GM19463 (cell line): ENCODE measurements around the gene PNLIPRP3.
"Not testable (repeated sequence)": the region's sequence is repeated elsewhere in the genome, so short reads cannot be mapped to it uniquely, and the experiment has no call there.

Experiments used
- ATAC-seq: cut with Tn5 transposase; IDR thresholded peaks from one replicate; pipeline ENCODE4 v1.9.1; 2021; ENCODE audit warnings: mild to moderate bottlenecking, moderate library complexity; ENCODE audit not compliant: unreplicated experiment

The PNLIPRP3 gene

DNA sequence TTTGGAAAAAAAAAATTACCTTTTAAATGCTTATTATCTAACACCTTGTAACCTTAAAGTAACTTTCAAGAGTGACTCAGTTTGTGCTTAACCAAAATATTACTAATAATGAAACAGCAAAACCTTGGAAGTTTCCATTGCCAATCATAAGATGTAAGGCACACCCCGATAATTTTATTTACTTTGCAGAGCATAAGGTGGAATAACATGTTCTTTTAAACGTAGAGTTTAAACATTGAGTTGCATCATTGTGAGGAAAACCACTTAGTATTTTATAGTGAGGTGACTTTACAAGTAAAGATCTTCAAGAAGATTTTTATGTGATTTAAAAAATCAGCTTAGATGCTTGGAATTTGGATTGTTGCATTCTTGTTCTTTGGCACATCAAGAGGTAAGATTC, at the start of gene PNLIPRP3:
Gene PNLIPRP3 (plus strand): TSS at position 177 of the 400 bp plus-strand sequence. CDS start 166 bp downstream, at position 343.
- ATAC-seq: no peak

DNA sequence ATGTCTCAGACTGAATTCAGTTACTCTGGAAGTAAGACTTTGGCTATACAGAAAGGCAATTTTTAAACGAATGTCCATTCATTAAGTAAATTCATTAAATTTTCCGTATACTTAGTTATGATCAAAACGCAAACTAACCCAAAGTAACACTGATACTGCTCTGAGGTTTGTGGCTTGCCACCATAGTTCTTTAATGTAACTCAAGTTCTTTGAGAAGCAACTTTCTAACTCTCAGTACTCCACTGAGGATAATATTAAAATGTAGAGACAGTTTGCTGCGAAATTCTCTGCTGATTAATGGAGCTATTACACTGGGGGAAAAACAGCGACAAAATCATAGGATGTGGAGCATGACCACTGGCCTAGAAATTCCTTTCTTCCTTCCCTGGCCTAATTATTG, 45.4 kb upstream of the PNLIPRP3 start:
- ATAC-seq: no peak

DNA sequence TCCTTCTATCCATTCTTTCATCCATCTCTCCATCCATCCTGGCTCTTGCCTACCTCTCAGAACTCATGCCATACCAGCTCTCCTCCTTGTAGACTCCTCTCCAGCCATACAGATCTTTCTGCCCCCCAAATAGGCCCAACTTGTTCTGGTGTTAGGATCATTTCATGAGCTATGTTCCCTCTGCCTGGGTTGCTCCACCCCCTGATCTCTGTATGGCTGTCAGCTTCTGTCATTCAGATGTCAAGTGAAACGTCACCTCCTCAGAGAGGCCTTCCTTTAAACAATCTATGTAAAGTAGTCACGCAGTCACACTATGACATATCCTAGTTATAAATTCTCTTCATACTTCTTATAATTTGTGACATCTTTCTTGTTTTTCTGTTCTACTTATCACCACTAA, 42.3 kb upstream of the PNLIPRP3 start:
- no peak for ATAC-seq

DNA sequence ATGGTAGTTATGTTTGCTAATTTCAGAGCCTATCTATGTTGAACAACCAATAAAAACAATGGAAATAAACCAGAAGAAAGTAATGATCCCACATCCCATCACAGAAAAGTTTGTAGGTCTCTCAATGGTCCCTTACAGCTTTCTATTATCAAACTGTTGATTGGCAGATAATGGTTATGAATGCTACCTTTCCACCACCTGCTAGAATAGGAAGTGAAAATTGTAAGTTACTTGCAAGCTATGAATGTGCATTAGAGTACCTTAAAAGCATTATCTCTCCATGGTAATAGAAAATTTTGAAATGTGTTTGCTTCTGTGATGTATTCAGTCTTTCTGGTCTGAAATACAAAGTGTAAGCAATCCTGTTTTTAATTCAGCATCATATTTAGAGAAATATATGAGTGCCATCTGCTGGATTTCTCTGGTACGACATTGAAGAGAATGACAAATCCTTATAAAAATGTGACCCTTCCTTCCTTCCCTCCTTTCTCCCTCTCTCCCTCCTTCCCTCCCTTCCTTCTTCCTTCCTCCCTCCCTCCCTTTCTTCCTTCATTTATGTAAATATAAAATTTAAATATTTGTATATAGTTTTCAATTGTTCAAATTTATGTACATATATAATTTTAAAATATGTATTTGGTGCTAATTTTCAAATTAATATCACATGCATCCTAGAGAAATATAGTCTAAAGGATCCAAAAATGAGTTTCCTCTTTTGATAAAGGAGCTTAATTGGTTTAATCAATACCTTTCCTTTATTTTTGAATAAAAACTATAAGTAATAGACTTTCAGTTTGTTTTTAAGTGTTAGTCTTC, 41.4 kb upstream of the PNLIPRP3 start:
- ATAC-seq: peak; percentile 48

DNA sequence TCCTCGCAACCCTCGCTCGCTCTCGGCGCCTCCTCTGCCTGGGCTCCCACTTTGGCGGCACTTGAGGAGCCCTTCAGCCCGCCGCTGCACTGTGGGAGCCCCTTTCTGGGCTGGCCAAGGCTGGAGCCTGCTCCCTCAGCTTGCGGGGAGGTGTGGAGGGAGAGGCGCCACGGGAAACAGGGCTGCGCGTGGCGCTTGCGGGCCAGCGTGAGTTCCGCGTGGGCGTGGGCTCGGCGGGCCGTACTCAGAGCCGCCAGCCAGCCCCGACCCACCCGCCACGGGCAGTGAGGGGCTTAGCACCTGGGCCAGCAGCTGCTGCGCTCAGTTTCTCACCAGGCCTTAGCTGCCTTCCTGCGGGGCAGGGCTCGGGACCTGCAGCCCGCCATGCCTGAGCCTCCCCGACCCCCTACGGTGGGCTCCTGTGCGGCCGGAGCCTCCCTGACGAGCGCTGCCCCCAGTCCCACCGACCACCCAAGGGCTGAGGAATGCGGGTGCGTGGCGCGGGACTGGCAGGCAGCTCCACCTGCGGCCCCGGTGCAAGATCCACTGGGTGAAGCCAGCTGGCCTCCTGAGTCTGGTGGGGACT, 34.3 kb upstream of the PNLIPRP3 start:
- ATAC-seq: not testable (repeated sequence)

DNA sequence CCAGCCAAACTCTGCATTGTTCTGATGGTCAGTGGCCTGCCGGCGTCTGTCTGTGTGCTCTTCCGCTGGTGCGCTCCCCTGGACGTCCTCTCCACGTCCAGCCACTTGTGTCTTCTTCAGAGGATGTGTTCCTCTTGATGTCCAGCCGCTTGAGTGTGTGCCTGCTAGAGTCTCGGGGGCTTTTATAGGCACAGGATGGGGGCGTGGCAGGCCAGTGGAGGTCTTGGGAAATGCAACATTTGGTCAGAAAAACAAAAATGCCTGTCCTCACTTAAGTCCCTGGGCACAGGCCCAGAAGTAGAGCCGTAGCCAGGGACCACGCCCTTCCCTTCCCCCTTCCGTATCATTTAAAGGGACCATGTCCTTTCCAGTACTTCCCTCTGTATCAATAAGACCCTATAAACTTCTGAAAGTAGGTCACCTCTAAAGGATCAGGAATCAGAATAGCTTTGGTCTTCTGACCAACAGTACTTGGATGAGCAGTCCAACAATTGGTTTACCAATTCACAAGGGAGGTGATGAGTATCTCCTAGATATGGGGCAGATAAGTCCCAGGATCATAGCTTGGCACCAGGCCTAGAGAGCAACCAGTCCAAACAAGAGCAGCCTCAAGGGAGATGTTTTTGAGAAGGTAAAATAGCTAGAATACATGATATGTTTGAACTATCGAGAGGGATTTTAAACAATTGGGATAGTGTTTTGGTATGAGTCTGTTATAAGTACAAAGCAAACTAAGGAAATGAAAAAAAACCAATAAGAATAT, 32.2 kb upstream of the PNLIPRP3 start:
- ATAC-seq: no peak

DNA sequence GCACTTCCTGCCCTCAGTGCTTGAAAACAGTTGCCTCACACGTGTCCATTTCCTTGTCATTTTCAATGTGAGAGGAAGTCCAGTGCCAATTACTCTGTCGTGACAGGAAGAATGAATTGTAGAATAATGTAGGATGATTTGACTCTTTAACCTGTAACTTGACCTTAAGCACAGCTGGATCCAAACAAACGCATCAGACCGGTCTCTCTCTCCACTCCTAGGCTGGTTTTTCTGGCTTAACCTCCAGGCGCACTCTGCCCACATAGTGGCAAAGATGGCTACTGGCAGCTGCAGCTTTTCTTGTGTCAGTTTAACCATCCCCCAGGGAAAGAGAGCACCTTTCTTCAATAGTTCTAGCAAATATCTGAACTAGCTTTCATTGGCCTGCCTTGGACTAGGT, 29.4 kb upstream of the PNLIPRP3 start:
- ATAC-seq: no peak

DNA sequence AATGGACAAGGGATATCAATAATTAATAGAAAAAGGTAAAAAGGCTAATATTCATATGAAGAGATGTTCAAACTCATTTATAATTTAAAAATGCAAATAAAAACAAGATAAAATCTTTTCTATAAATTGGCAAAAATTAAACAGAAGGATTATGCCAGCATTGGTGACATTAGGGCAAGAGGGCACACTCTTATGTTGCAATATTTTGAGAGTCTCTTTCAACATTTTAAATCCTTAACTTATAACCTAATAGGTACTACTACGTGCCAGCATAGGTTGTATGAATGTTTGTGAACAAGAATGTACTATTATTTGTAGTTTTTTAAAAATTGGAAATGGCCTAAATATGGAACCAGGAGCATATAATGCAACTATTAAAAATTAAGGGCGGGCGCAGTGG, 24.8 kb upstream of the PNLIPRP3 start:
- ATAC-seq: no peak

DNA sequence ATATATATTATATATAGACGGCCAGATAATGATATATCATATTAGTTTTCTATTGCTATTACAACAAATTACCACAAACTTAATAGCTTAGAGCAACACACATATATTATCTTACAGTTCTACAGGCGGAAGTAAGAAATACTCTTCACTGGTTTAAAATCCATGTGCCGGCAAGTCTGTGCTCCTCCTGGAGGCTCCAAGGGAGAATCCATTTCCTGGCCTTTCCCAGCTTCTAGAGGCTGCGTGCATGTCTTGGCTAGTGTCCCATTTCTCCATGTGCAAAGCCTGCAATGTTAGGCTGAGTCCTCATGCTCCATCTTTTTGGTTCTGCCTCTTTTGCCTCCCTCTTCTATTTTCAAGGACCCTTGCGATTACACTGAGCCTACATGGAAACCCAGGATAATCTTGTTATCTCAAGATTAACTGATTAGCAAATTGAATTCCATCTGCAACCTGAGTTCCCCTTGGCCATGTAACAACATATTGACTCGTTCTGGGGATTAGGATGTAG, 23.9 kb upstream of the PNLIPRP3 start:
- no peak for ATAC-seq

DNA sequence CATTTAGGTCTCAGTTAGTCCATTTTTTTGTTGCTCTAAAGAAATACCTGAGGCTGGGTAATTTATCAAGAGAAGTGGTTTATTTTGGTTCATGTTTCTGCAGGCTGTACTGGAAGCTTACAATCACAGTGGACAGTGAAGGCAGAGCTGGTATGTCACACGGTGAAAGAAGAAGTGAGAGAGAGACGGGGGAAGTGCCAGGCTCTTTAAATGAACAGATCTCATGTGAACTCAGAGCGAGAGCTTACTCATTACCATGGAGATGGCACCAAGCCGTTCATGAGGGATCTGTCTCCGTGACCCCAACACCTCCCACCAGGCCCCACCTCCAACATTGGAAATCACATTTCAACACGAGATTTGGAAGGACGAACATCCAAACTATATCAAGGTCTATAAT, 18.9 kb upstream of the PNLIPRP3 start:
- ATAC-seq: peak; percentile 86

DNA sequence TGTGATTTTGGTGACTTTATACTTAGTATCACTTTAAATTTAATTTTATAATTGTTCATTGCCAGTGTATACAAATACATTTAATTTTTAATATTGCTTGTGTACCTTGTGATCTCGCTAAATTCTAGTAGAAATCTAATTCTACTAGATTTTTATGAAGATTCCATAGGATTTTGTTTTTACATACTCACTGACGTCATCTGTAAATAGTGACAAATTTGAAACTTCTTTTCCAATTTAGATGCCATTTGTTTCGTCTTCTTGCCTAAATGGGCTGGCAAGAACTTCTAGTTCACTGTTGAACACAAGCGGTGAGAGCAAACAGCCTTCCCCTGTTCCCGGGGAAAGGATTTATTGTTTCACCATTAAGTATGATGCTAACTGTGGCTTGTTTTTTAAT, 17.3 kb upstream of the PNLIPRP3 start:
- no peak for ATAC-seq

DNA sequence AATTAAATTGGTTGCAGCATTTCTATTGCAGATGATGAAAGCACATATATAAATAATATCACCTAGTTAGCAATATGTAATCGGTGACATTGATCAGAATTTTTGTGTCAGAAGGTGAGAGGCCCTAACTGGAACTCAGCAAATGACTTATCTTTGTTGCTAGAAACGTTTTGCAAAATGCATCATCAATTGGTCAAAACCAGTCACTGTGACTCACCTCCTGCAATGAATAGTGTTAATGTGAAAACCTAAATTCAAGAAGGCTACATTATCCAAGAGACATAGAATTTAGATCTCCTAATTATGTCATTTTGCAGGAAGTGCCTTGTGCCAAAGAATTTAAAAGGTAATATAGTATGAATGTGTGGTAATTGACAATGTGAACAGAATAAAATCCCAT, 9.8 kb upstream of the PNLIPRP3 start:
- no peak for ATAC-seq

DNA sequence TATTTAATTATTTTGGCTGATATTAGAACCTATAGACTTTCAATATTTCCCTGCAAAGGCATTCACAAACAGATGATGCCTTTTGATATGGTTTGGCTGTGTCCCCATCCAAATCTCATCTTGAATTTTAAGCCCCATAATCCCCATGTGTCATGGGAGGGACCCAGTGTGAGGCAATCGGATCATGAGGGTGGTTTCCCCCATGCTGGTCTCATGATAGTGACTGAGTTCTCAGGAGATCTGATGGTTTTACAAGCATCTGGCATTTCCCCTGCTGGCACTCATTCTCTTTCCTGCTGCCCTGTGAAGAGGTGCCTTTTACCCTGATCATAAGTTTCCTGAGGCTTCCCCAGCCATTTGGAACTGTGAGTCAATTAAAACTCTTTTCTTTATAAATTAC, 9.3 kb upstream of the PNLIPRP3 start:
- no peak for ATAC-seq

DNA sequence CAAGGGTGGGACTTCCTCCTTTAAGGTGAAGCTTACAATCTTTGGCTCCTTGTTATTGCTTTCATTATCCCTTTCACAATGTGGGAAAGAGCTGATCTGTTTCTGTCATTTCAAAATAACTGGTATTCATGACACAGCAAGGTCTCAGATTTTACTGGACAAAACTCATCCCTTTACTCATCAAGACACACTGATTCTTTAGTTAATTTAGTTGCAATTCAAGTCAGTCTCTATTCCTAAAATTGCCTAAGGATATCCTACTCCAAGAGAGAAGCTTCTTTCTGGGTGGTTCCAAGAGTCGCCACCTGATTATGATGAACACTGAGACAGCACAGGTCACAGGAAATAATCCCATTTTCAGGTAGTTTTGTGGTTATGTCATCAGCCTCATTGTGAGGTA, 5.8 kb upstream of the PNLIPRP3 start:
- ATAC-seq: no peak

DNA sequence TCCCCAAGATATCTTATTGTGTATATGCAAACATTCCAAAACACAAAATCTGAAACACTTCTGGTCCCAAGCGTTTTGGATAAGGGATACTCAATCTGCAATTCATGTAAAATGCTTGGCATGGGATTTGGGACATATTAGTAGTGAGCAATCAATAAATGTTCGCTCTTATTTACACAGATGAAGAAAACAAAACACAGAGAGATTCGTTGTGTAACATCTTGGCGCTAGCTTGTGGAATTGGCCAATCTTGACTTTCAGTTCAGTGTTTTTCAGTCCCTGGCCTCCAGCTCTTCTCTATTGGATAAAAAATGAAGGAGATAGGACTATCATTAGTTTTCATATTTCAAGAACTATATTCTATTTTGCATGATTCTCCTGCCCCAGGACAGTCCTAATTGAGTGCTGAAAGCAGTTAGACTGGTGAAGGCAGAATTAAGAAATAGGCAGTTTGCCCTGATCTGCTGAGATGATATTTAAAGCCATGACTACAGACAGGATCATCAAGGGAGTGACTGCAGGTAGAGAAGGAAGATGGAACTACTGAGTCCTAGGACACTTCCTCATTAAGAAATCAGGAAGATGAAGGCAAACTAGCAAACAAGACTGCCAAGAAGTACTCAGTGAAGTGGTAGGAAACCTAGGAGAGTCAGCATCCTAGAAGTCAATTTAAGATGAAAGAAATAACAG, 1.8 kb downstream of the PNLIPRP3 start:
- ATAC-seq: no peak

DNA sequence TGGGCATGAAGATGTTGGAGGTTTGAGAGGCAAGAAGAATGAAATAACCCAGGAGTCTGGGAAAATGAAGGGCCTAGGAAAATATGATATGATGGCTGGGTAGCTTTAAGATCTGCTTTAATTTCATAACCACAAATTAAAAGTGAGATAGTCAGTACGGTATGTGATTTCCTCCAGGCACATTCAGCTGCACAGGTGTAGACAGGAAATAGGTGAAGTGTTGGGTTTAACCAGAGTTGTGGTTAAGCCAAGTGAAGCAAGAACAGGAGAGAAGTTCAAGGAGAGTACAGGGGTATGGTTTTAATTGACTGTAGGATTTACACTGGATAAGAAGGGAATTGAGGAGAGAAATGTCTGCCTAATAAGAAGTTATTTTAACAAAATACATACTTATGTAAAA, 2.6 kb downstream of the PNLIPRP3 start:
- ATAC-seq: no peak

DNA sequence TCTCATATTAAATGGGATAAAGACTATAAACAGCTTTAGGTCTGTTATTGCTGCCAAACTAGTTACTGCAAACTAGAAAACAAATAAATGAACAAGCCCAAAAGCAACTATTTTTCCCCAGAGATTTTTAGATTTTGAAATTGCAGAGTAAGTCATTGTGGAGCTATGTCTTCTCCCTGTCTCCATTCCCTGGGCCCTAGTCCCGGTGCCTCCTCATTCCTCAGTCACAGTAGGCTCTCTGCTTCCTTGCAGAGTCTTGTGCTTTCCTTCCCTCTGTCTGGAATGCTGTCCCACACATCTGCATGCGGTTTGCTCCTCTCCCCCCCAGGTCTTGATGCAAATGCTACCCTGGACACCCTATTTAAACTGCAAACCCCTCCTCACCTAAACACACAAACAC, 4.0 kb downstream of the PNLIPRP3 start:
- ATAC-seq: no peak

DNA sequence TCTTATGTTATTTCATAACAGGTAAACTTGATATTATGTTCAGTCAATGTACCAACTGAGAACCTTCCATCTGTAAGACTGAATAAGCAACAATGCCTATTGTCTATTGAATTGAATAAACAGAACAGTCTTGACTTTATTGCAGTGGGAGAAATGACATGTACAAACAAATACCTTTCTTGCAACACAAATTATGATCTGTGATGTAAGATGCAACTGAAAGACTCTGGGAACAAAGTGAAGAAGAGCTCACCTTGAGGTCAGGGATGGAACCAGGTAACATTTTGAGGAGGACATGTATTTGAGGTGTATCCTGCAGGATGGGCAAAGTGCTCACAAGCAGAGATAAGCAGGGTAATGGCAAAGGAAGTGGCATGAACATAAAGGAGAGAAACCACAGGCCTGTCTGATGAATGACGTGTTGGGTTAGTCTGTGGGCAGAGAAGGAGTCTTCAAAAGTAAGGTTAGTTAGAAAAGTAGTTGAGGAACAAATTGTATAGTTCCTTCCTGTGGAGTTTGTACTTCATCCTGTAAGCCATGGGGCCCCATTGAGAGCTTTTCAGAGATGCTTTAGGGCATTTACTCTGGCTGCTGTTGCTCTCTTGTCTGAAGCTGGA, 9.5 kb downstream of the PNLIPRP3 start:
- ATAC-seq: no peak

DNA sequence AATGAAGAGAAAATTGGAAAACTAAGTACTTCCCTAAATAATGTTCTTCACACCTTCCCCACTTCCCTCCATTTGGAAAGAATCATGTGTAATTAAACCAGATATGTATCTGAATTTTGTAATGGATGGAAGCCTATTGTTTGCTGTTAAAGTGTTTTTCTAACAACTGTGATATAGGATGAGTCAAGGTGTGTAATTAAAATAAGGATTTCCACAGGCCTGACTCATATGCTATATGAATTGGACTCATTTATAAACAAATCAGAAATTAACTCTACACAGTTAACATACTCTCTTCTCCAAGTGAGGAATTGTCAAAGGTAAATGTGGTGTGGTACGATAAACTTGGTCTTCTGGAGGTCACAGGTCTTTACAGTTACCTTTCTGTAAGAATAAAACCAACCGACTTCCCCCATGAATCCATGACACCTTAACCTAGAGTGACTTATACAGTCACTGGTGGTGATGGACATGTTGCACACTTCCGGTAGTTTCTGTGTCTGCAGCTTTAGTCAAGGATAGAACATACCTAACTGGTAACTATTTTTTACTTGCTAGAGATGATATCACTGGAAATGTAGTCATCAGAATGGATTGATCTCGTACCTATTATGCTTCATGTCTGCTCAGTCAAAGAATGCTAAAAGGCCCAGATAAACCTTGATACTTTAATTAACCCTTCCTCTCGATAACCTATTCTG, 12.8 kb downstream of the PNLIPRP3 start:
- ATAC-seq: no peak

DNA sequence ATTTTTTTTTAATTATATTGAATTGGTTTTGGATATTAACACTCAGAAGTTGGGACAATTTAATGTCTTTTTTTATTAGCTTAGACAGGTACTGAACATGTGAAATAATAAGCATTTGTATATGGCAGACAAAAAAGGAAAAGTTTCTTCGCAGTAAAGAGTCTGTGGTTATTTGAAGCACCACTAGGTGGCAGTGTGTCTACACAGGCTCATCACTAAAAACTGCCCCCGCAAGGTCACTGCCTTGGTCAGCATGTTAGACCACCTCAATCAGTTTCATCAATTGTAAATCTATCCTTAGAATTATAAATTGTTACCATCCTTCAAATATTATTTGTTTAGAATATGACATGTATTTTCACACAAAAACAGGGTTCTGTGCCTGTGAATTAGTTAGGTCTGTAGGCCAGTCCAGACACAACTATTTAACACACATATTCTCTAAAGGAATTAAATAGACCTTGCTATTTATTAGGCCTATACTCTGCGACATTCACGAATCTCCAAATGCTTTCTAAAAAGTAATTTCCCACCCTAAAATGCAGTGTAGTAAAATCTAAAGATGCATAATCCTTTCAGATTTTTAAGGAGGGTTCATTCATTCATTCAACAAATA, 17.0 kb downstream of the PNLIPRP3 start:
- ATAC-seq: peak; percentile 91
